ENCODE results near the gene FMN2. TPM values are rescaled to one million over a fixed set of nuclear protein-coding genes. Genes with fewer than 3 reads are reported as not detected.

The FMN2 gene
- total RNA-seq, 1 experiment from 2014 or later, result not detected

- Histone ChIP-seq H3K4me3 (ENCODE audit: low read depth, low read length) (no peak overlapping the region), H3K36me3 (ENCODE audit: control insufficient read depth, insufficient read depth, low read length) (no peaks in the 10 kb centered on the region), H3K27me3 (replicated peaks; ENCODE audit: control insufficient read depth, insufficient read depth, low read length) (no peaks in the 10 kb centered on the region), H3K9me3 (no peaks in the 10 kb centered on the region), H3K4me1 (no peaks in the 10 kb centered on the region)
- intact Hi-C loops (cut with micrococcal nuclease; ENCODE audit: unreplicated experiment), result no loop called here
- no peak for TF ChIP-seq CTCF (IDR thresholded peaks at IDR 0.05; ENCODE audit: insufficient read depth in 1 of 2, low read depth in 1 of 2, low read length in 1 of 2, severe bottlenecking in 1 of 2, unreplicated experiment in 1 of 2)
- no TSS peak for BruUV-seq (replicated peaks)
- Mint-ChIP-seq H3K9me3 (ENCODE audit: unreplicated experiment) (no peaks in the 10 kb centered on the region), H3K4me1 (ENCODE audit: low read depth, unreplicated experiment) (no peaks in the 10 kb centered on the region), H3K27ac (ENCODE audit: unreplicated experiment) (no peak overlapping the region), H3K4me3 (ENCODE audit: unreplicated experiment) (no peak overlapping the region), H3K27me3 (ENCODE audit: insufficient read depth, unreplicated experiment) (peaks cover 8% of the 10 kb centered on the region), H3K36me3 (ENCODE audit: insufficient read depth, unreplicated experiment) (no peaks in the 10 kb centered on the region)
- ChIA-PET POLR2A (no interaction called here), CTCF (no interaction called here)
- DNase-seq, result no peak
Measured at GRCh38 chr1:240058049-240058448, 33.6 kb upstream of the FMN2 start.

GRCh38 chr1:240068961-240069360 is 22.7 kb upstream of the FMN2 start:
- Histone ChIP-seq H3K9me3 (no peaks in the 10 kb centered on the region), H3K4me3 (ENCODE audit: low read depth, low read length) (no peak overlapping the region), H3K36me3 (ENCODE audit: control insufficient read depth, insufficient read depth, low read length) (no peaks in the 10 kb centered on the region), H3K4me1 (no peaks in the 10 kb centered on the region), H3K27me3 (replicated peaks; ENCODE audit: control insufficient read depth, insufficient read depth, low read length) (no peaks in the 10 kb centered on the region)
- ChIA-PET CTCF (no interaction called here), POLR2A (no interaction called here)
- no peak for TF ChIP-seq CTCF (IDR thresholded peaks at IDR 0.05; ENCODE audit: insufficient read depth in 1 of 2, low read depth in 1 of 2, low read length in 1 of 2, severe bottlenecking in 1 of 2, unreplicated experiment in 1 of 2)
- no peaks in the 10 kb centered on the region for H3K4me1 Mint-ChIP-seq (ENCODE audit: low read depth, unreplicated experiment)
- no peaks in the 10 kb centered on the region for H3K36me3 Mint-ChIP-seq (ENCODE audit: insufficient read depth, unreplicated experiment)
- BruUV-seq (replicated peaks), result no TSS peak
- DNase-seq, result no peak
- H3K4me3 Mint-ChIP-seq (ENCODE audit: unreplicated experiment), result no peak overlapping the region
- H3K27me3 Mint-ChIP-seq (ENCODE audit: insufficient read depth, unreplicated experiment), result peaks cover 4% of the 10 kb centered on the region
- H3K9me3 Mint-ChIP-seq (ENCODE audit: unreplicated experiment), result no peaks in the 10 kb centered on the region
- no peak overlapping the region for H3K27ac Mint-ChIP-seq (ENCODE audit: unreplicated experiment)
- intact Hi-C loops (cut with micrococcal nuclease; ENCODE audit: unreplicated experiment), result no loop called here

GRCh38 chr1:240070188-240070587 is 21.5 kb upstream of the FMN2 start:
- ChIA-PET POLR2A (no interaction called here), CTCF (no interaction called here)
- Histone ChIP-seq H3K4me3 (ENCODE audit: low read depth, low read length) (no peak overlapping the region), H3K9me3 (no peaks in the 10 kb centered on the region), H3K4me1 (no peaks in the 10 kb centered on the region), H3K27me3 (replicated peaks; ENCODE audit: control insufficient read depth, insufficient read depth, low read length) (no peaks in the 10 kb centered on the region), H3K36me3 (ENCODE audit: control insufficient read depth, insufficient read depth, low read length) (no peaks in the 10 kb centered on the region)
- DNase-seq, result no peak
- BruUV-seq (replicated peaks), result no TSS peak
- Mint-ChIP-seq H3K36me3 (ENCODE audit: insufficient read depth, unreplicated experiment) (no peaks in the 10 kb centered on the region), H3K4me3 (ENCODE audit: unreplicated experiment) (no peak overlapping the region), H3K9me3 (ENCODE audit: unreplicated experiment) (no peaks in the 10 kb centered on the region), H3K27me3 (ENCODE audit: insufficient read depth, unreplicated experiment) (peaks cover 4% of the 10 kb centered on the region), H3K4me1 (ENCODE audit: low read depth, unreplicated experiment) (no peaks in the 10 kb centered on the region), H3K27ac (ENCODE audit: unreplicated experiment) (no peak overlapping the region)
- intact Hi-C loops (cut with micrococcal nuclease; ENCODE audit: unreplicated experiment), result no loop called here
- TF ChIP-seq CTCF (IDR thresholded peaks at IDR 0.05; ENCODE audit: insufficient read depth in 1 of 2, low read depth in 1 of 2, low read length in 1 of 2, severe bottlenecking in 1 of 2, unreplicated experiment in 1 of 2), result no peak
